Smooth muscle cell (in vitro differentiated cells): ENCODE results near the gene TENT4A. TPM values are rescaled to one million over a fixed set of nuclear protein-coding genes. Genes with fewer than 3 reads are reported as not detected.

Experiments
- DNase-seq: peaks from one replicate; lab custom pipeline; 2025; ENCODE audit not compliant: unreplicated experiment; lab: John Stamatoyannopoulos, UW
- H2AFZ ChIP-seq: fragments of 200-600 bp; sonication (generic); 2 replicates; pipeline ENCODE4 v1.6.0; 2016; ENCODE audit warnings: antibody characterized with exemption, low read depth, mild to moderate bottlenecking
- H3F3A ChIP-seq: fragments of 200-600 bp; sonication (generic); 2 replicates; pipeline ENCODE4 v1.6.0; 2017; ENCODE audit warnings: antibody characterized with exemption, low read depth
- H3K27ac ChIP-seq: fragments of 200-600 bp; sonication (generic); 2 replicates; pipeline ENCODE4 v1.5.1; 2016; ENCODE audit warnings: low read depth, mild to moderate bottlenecking
- H3K27me3 ChIP-seq: fragments of 200-600 bp; sonication (generic); 2 replicates; pipeline ENCODE4 v1.6.1; 2016; ENCODE audit warnings: low read depth, mild to moderate bottlenecking
- H3K36me3 ChIP-seq: fragments of 200-600 bp; sonication (generic); 2 replicates; pipeline ENCODE4 v1.5.1; 2016; ENCODE audit warnings: low read depth
- H3K4me1 ChIP-seq: fragments of 200-600 bp; sonication (generic); 2 replicates; pipeline ENCODE4 v1.5.1; 2016; ENCODE audit warnings: low read depth
- H3K4me2 ChIP-seq: fragments of 200-600 bp; sonication (generic); 2 replicates; pipeline ENCODE4 v1.6.0; 2016; ENCODE audit warnings: mild to moderate bottlenecking
- H3K4me3 ChIP-seq: fragments of 200-600 bp; sonication (generic); 2 replicates; pipeline ENCODE4 v1.5.1; 2016; ENCODE audit warnings: mild to moderate bottlenecking
- H3K79me2 ChIP-seq: fragments of 200-600 bp; sonication (generic); 2 replicates; pipeline ENCODE4 v1.6.0; 2016; ENCODE audit warnings: low read depth, mild to moderate bottlenecking
- H3K9ac ChIP-seq: fragments of 200-600 bp; sonication (generic); 2 replicates; pipeline ENCODE4 v1.6.0; 2016; ENCODE audit warnings: low read depth
- H3K9me3 ChIP-seq: fragments of 200-600 bp; sonication (generic); replicated peaks from 2 replicates; pipeline ENCODE4 v1.5.1; 2016; ENCODE audit warnings: low read depth
- H4K20me1 ChIP-seq: fragments of 200-600 bp; sonication (generic); 2 replicates; pipeline ENCODE4 v1.6.0; 2016; ENCODE audit warnings: low read depth
- CTCF ChIP-seq: fragments of 200-600 bp; sonication (generic); IDR thresholded peaks from 2 replicates; pipeline ENCODE4 v1.5.1; 2017; ENCODE audit warnings: borderline replicate concordance, mild to moderate bottlenecking, antibody characterized with exemption; ENCODE audit not compliant: insufficient read depth, poor library complexity, severe bottlenecking
- WGBS: methylation state at CpG from one replicate; pipeline ENCODE4 v1.1.7; 2016; ENCODE audit warnings: low lambda C conversion rate; 5-methylcytosine and 5-hydroxymethylcytosine counted together
- polyA plus RNA-seq: library from polyadenylated mRNA; unstranded; fragments of >200 nt; fragmentation: Nextera tagmentation; extraction: Ambion mirVana; gene quantifications from 2 replicates; pipeline ENCODE4 v1.2.1, GENCODE V29; 2016
- total RNA-seq: library from RNA; depleted of rRNA; stranded (reverse); fragments of >200 nt; gene quantifications from 2 replicates; pipeline ENCODE4 v1.2.3, GENCODE V29; 2014

Gene TENT4A
- total and polyA plus RNA-seq, 2 experiments from 2014 or later, result 10.0 to 16.2 TPM

- Histone ChIP-seq H3K79me2 (peaks cover 52% of the 10 kb centered on the region), H3K9me3 (no peaks in the 10 kb centered on the region), H2AFZ (no peak overlapping the region), H3K4me3 (peak overlapping the region; percentile 68), H3K4me2 (peak overlapping the region; percentile 94), H4K20me1 (peaks cover 52% of the 10 kb centered on the region), H3F3A (peaks cover 14% of the 10 kb centered on the region), H3K27me3 (no peaks in the 10 kb centered on the region), H3K9ac (peak overlapping the region; percentile 38), H3K27ac (no peak overlapping the region), H3K36me3 (no peaks in the 10 kb centered on the region), H3K4me1 (peaks cover 34% of the 10 kb centered on the region)
- DNase-seq, result no peak
- whole genome bisulfite sequencing, result under 1% methylated on average over 64 of the region's 99 CpGs
- TF ChIP-seq CTCF, result no peak
These were observed 1.2 kb downstream of the TENT4A start for GRCh38 chr5:6714226-6715041.

DNA sequence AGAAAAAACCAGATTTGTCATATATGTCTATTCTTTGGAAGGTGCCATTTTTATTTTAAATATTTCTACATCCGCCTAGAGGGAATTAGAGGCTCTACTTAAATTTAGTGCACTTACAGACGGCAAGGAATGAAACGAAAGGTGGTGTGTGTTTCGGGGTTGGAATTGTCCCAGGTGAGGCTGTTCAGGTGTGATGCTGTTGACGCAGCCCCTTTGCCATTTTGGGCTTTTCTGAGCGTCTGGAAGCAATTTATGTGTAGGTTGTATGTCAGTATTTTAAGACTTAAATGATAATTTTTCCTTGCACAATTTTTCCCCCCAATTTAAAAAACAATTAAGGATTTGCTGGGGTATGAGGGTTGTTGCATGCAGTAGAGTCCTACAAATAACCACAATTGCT lies 2.0 kb downstream of the TENT4A start:
- TF ChIP-seq CTCF, result no peak
- 54% methylated on average over 6 of the region's 6 CpGs for WGBS
- Histone ChIP-seq H3K4me3 (peak overlapping the region; percentile 68), H3K4me1 (peaks cover 34% of the 10 kb centered on the region), H3K36me3 (no peaks in the 10 kb centered on the region), H3K9me3 (no peaks in the 10 kb centered on the region), H3K27ac (no peak overlapping the region), H3K4me2 (peak overlapping the region; percentile 94), H2AFZ (no peak overlapping the region), H3K9ac (peak overlapping the region; percentile 38), H3F3A (peaks cover 14% of the 10 kb centered on the region), H4K20me1 (peaks cover 60% of the 10 kb centered on the region), H3K79me2 (peaks cover 60% of the 10 kb centered on the region), H3K27me3 (no peaks in the 10 kb centered on the region)
- DNase-seq, result no peak

DNA sequence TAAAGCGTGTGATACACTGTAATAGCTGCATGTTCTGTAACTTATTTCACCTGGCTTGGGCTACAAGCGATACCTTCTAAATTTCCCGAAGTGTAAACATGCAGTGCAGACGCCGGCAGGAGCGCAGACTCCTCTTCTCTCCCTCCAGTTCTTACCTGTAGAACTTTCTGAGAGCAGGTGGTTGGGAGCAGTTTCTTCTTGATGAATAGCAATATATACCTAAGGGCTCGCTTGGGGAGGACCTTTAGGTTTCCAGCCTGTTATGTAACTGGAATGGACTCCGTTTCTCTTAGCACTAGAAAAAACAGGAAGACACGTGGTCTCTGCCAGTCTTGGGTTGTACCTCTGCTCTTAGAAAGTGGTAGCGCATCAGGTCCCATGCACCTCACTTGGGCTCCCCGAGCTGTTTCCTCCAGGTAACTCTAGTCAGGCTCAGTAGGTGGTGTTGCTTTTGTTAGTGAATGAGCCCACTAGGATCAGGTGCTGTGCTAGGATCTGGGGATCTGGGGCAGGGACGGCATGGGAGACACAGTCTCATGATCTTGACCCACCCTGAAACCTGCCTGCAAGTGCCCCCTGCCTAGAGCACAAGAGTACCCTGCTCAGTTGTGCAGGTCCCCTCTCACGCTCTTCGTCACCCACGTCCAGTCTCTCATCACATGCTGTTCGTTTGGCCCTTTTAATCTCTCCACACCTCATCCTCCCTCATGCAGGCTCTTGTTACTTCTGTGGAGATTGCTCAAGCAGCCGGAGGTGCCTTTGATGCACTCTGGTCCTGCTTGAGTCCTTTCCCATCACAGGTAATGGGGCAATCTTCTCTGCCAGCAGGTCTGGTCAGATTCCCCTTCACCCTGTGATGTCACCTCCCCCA lies 2.8 kb downstream of the TENT4A start:
- Histone ChIP-seq H3K9ac (no peak overlapping the region), H3K4me2 (peak overlapping the region; percentile 94), H3K27ac (no peak overlapping the region), H3K4me1 (peaks cover 34% of the 10 kb centered on the region), H3F3A (peaks cover 14% of the 10 kb centered on the region), H2AFZ (no peak overlapping the region), H3K4me3 (peak overlapping the region; percentile 68), H3K36me3 (no peaks in the 10 kb centered on the region), H4K20me1 (peaks cover 67% of the 10 kb centered on the region), H3K79me2 (peaks cover 67% of the 10 kb centered on the region), H3K9me3 (no peaks in the 10 kb centered on the region), H3K27me3 (no peaks in the 10 kb centered on the region)
- no peak for DNase-seq
- no peak for TF ChIP-seq CTCF
- WGBS, result 75% methylated on average over 17 of the region's 17 CpGs
